HG03060 (cell line): ENCODE results near the gene SH3TC1.

Experiments used
- ATAC-seq: cut with Tn5 transposase; IDR thresholded peaks from one replicate; pipeline ENCODE4 v1.9.1; 2021; ENCODE audit warnings: low read depth, moderate number of reproducible peaks; ENCODE audit not compliant: unreplicated experiment

Gene SH3TC1

DNA sequence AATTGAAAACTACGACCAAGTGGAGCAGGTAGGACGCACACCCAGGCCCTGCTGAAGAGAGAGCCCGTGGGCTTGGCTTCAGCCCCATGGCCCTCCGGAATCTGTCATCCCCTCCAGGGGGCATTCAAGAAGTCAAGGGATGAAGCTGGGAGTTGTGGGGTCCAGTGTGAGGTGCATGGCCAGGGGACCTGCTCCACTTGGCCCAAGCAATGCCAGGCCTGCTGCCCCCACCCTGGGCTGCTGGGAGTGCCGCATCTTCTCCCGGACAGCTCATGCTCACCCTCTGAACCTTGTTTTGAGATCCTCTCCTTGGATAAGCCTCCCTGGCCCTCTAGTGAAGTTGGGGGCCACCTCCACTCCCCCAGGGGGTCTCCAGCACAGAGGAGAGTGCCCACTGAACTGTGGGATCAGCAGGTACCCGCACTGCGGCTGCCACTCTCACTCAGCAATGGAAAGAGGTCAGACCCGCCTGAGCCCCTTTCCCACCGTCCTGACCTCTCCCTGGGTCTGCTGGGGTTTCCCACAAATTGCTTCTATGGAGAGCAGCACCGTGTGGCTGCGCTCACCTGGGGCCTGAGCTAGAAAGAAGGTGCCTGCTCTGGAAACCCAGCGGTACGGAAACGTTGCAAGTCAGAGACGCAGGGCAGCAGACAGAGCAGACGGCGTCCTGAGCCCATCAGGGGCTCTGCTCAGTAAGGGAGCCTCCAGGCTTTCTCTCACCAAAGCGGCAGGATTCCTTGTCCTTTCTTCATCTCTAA, 35.5 kb upstream of the SH3TC1 start:
- ATAC-seq: no peak

DNA sequence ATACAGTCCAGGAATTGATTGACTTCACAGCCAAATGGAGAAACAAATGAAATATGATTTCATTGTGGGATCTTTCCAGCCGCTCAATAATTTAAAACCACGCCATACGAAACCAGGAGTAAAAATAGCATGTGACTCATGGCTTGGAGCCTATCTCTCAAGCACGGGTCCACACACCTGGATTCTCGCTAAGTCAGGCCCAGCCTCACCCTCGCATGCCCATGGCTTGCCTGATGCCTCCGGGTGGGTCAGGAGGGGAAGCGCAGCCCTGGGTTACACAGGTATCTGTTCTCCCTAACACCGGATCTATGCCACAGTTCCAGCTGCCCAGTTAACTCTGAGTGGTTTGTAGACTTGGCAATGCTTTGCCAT, 34.9 kb upstream of the SH3TC1 start:
- no peak for ATAC-seq

DNA sequence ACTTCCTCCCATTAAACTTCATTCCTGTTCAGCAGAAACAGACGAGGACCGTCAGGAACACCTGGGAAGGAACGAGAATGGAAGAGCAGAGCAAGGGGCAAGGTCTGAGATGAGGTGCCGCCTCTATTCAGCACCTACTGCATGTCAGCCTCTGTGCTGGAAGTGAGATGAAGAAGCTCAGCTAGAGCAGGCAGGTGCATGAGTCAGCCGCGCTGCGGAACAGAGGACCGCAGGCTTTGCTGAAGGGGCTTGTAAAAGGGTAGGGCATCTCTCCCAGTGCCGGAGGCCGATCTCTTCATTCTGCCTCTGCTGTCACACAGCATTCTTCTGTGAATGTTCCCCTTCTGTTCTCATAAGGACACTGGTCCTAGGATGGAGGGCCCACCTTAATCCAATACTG, 34.4 kb upstream of the SH3TC1 start:
- ATAC-seq: no peak

DNA sequence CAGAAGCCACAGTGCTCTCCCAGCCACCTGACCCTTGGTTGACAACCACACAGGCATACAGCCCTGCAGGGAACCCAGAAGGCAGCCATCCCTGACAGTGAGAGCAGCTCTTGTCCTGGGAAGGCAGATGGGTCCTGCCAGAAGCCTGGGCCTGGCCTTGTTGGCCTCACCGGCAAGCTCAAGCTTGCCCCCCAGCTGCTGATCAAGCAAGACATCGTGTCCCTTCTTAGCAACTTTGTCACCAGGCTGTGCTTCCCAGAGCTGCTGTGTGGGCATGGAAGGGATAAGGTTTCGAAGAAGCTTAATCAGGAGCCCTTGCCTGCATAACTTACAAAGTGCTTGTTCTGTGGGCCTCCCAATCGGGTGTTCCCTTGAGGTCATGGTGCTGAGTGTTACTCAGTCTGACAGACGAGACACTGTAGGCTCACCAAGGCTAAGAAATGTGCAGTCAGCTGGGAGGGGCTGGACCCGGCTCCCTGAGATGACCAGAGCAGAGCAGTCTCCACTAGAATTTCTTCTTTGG, 33.7 kb upstream of the SH3TC1 start:
- ATAC-seq: no peak

DNA sequence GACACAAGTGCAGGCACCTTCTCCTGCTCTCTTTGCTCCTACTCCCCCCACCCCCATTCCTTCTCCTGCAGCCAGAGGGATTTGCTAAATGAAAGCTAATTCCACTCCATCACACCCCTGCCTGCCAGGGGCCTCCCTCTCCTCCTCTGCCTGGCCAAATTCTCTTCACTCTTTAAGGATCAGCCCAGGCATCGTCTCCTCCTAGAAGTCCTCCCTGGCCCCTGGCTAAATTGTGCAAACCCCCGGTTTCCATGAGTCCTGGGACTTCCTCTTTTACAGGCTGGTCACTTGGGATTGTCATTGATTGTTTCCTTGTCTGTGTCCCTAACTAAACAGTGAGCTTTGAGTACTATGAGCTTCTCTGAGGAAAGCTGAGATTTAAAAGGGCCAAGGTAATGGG, 31.8 kb upstream of the SH3TC1 start:
- ATAC-seq: no peak

DNA sequence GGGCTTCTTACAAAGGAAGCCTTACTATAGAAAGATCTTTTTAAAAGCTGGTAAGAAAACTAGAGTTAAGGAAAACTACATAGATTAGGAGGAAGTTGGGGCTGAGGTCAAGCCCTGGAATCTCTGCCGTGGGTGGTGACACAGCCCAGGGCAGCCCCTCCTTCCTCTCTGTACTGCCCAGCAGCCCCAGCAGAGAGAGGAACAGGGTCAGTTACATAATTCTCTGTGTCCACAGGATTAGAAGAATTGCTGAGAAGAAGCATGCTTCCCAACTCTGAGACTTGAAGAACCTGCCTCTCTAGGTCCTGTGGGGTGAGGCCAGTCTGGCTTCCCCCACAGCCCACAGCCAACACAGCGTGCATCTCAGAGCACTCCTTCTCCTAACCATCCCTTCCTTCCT, 31.3 kb upstream of the SH3TC1 start:
- no peak for ATAC-seq

DNA sequence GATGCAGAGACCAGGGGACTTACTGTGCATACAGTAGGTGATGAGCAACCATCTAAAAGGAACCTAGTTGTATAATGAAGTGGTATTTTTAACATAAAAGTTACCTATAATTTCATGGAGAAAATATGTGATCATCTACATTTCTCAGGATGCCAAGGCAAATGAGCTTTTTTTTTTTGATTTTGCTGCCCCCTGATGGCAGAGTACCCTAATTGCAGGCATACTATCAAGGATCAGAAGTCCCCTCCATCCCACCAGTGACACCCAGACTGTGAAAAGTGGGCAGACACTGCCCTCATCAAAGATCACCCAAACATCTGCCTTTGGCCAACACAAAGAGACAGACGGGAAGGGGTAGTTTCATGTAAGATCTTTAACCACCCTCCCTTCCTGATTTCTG, 30.9 kb upstream of the SH3TC1 start:
- ATAC-seq: no peak

DNA sequence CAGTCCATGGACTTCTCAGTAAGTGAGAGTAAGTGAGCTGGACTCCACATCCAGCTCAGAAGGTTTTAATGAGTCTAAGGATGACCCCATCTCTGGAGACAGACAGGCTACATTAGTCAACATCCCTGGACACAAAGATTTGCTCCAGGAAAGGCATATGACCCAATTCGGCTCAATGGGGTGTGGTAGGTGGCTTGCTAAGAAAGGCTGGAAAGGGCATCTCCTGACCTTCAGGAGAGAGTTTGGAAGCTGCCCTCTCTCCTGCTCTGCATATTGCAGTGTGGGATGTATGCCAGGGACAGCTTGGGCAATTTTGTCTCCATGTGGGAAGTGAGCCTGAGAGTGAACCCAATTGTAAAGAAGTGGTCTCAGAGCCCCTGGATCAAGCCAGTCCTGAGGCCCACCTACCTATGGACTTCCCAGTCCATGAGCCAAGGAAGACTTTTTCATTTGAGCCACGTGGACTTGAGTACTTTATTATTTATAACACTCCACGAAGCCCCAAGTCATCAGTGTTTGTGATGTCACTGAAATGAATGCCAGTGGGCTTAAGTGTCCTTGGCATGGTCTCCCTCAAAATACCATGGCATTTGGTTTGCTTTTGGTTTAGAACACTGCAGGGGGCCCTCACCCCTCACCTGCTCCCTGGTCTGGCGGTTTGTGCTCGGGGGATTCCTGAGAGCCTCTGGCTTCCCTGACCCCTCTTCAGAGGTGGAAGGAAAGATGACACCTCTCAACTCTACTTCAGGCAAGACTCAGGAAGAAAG, 30.1 kb upstream of the SH3TC1 start:
- ATAC-seq: no peak

DNA sequence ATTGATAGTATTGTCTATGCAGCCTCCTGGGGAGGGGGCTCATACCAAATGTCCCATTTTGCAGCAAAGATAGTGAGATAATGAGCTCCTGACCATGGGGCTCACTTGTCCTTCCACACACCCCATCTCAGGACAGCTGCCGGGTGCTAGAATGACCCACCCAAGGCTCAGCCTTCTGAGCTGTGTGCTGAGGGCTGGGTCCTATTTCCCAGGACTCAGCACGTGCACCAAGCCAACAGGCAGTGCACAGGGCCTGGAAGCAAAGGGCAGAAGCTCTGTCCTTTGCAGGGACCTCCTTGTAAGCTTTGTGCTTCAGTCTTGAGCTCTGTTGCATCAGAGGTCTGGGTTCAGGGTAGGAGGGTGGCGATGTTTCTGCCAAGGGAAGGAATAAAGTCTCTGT, 29.3 kb upstream of the SH3TC1 start:
- ATAC-seq: no peak

DNA sequence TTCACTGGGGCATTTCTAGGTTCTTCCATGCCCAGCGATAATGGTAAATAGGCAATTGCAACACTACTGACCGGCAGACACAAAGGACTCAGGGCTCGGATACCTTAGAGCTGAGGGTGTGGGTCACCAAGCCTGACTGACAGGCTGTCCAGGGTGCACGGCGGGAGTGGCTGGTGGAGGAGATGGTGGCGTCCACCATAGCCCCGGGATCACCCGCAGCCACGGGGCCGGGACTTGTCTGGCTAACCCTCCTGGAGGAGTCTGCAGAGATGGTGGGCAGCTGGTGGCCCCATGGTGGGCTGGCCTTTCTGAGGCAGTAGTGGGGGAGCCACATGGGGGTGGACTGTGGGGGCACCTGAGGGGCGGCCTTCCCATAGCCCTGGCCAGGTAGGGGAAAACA, 28.7 kb upstream of the SH3TC1 start:
- ATAC-seq: no peak

DNA sequence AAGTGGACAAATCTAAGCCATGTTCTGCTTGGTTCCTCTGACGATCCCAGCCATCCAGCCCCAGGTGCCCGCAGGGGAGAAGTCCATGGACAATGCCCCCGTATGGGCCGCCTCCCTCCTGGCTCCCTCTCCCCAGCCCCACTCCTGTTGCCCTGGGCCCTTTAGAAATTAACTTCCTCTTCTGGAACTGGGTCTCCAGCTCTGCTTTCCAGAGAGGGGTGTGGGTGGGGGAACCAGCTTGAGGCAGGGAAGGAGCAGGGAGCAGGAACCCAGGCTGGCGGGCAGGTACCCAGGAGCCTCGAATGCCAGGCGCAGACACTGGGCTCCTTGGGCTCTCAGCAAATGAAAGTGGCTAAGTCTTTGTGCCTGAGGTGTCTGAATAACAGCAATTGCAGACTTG, 27.8 kb upstream of the SH3TC1 start:
- no peak for ATAC-seq

DNA sequence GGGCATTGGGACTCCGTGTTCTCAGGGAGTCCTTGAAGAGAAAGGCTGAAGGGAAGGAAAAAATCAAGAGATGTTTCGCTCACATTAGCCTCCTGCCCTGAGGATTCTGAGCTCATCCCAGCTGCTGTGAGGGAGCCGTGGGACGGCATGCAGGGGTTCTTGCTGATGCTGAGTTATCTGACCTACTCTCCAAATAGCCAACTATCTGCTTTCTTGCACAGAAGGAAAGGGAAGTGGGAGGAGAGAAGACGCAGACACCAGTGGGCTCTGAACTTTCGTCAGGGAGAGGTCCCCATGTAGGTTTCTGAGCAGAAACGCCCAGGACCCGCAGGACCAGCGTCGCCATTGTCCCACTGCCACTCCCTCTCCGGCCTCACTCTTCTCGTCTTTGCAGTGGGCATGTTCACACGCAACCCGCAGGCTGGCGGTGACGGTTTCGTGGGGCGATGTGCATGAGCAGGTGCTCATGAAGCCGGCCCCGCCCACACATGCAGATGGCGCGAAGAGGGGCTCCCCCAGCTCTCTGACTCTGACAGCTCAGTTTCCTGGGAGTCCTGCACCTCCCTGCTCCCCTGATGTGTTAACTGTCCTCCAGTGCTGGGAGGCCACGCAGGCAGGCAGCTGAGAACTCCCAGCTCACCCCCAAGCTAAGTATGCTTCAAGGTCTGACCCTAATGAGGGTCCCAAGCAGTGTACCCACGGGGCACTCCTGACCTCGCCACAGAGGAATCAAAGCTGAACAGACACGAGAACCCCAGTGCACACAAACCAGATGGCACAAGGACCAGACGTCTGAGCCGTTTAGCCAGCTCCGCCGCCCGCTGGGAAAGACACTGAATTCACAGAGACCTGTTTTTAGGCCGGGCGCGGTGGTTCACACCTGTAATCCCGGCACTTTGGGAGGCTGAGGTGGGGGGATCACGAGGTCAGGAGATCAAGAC, 26.8 kb upstream of the SH3TC1 start:
- no peak for ATAC-seq

DNA sequence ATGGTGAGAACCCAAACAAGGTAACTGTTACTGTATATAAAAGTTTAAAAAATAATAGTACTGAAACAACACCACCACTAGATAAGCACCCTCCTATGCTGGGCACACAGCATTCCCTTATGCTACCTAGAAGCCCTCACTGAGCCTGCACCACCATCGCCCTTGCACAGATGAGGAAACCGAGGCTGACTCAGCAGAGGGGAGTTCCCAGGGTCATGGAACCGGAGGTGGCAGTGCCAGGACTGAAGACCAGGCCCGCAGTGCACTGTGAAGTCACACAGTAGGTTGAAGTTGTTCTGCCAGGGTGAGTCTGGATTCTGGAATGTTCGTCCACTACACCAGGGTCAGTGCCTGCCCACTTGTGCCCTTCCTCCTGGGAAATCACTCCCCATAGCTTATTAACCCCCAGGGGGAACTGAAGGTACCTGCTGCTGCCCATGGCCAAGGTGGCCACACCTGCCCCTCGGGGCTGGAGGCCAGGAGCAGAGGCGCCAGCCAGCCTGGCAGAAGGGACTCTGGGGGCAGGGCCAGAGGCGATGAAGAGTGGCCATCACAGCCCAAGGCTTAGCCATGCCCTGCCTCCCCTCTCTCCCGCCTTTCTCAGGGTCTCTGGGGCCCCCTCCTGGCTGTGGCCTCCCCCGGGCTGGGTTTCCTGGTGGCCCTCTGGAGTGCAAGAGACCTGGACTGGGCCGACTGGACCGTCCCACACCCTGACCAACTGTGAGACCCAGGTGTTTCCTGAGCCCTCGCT, 25.4 kb upstream of the SH3TC1 start:
- ATAC-seq: no peak

DNA sequence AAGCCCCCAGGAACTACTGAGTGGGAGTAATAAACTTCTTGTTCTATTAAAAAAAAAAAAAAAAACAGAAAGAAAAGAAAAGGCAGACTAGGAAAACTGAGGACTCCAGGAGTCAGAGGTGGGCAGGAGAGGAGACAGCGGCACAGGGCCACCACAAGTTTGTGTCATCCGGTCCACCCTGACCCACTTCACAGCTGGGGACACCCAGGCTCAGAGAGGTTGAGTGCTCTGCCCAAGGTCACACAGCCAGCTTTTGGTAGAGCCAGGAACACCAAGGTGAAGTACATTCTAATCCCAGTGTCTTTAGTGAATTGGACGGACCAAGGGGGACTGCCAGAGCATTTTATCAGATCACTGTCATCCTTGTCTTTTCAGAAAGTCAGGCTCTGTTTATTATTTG, 24.1 kb upstream of the SH3TC1 start:
- no peak for ATAC-seq

DNA sequence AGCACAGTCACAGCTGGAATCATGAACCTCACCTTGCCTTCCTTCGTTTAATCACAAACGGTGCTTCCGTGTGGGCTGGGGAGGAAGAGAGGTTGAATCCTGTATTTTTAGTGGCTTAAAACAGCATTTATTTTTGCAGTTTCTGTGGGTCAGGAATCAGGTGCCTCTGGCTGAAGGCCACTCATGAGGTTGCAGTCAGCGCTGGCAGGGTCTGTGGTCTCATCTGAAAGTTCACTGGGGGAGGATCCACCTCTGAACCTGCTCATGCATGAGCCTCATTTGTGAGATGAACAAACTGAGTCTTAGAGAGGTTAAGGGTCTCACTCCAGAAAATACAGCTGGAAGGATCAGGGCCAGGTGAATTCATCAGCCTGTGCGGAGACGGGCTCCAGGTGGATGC, 23.4 kb upstream of the SH3TC1 start:
- ATAC-seq: no peak

DNA sequence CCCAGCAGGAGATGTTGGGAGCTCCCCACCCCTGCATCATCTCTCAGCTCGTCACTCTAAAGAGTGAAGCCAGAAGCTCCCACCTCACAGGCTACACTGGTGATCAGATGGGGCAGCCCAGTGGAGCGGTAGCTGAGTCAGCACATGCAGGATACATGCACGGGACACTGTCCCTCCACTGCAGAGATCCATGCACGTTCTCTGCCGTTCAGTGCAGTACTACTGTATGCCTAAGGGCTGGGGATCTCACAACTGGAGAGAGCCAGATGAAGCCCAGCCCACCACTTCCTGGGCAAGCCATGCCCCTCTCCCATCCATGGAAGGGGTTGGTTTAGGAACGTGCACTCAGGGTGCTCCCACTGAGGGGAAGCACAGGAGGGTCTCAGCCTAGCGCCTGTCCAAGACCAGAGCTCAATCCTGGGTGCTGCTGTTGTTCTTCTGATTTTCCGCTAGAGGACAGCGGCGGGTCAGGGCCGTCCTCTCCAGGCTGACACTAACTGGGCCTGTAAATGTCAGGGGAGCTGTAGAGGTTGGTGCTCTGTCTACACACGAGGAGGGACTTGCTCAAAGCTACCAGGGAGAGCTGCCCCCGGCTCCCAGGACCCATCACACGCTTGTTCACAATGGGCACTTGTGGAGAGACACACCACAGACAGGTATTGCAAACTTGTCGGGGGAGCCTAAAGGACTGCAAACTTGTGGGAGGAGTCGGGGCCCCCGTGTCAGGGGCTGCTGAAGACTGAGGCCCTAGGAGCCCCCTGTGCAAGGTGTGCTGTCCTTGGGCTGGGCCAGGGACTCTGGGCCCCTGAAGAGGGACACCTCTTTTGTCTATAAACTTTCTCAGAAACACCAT, 22.3 kb upstream of the SH3TC1 start:
- ATAC-seq: peak; percentile 65

DNA sequence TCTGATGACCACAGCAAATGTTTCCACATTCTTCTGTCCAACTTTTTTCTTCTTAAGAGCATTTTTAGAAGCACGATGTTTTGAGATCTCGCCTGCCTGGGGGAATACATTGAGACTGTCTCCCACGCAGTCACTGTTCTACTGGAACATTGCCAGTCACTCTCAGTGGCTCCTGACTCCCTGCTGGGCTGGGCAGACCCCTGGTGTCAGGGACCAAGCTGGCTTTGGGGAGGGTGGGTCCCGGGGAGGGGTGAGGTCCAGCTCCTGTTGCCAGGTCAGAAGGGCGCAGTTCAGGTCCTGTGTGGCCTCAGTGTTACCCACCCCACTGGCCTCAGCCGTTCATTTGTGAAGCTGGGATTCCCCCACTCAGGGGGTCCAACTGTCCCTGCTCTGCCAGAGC, 21.5 kb upstream of the SH3TC1 start:
- ATAC-seq: no peak

DNA sequence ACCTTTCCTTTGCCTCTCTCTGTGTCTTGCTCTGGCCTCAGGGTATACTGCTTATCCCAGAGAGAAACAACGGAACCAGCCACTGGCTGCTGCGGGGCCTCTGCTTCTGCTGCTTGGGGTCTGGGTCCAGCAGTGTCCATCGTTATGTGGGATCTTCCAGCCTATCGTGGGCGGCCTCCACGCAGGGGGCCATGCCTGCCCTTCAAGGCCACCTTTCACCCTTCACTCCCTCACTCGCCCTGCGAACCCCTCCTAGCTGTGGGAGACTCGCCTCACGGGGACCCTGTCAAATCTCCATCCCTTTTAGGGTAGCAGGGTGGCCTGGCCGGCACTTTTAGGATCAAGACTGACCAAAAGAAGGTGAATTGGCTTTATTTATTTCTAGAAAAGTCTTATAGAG, 21.1 kb upstream of the SH3TC1 start:
- no peak for ATAC-seq

DNA sequence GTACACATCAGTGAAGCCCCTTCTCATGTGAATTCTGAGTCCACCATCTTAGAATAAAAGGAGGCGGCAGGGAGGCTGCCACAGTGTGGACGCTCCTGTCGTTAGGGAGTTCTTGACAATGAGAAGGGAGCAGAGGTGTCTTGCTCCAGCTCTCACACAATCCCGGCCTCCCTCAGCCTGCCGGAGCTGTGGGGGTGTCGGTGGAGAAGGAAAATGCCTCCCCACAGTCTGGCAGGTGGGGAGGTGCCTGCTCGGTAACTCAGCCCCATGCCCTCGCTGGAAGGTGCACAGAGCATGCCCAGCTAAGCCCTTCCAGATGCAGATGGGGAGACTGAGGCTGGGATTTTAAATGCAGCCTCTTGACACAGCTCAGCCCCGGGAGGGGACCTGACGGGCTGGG, 20.0 kb upstream of the SH3TC1 start:
- no peak for ATAC-seq
